ENCODE results near the gene MYLK2.

The MYLK2 gene

DNA sequence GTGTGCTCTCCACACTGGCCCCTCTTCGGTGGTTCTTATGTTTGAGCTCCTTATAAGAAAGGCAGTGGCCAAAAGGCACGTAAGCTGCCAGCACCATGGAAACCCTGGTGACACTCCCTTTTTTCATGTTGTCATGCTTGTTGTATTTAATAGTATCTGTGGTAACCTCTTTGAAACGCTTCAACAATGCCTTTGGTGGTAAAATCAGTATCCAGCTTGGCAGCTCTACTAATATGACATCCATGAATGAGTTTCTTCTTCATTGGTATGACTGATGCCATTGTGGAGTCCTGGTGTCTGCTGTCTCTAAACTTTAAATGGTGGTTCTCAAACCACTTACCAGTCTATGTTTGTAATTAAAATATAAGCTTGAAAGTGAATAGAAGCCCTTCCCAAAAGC lies 10.7 kb upstream of the MYLK2 start:
- TF ChIP-seq GATA2 (IDR thresholded peaks at IDR 0.05; ENCODE audit: low read depth, low read length) (no peak), GATA3 (IDR thresholded peaks at IDR 0.05; ENCODE audit: low read depth, low read length) (no peak)

DNA sequence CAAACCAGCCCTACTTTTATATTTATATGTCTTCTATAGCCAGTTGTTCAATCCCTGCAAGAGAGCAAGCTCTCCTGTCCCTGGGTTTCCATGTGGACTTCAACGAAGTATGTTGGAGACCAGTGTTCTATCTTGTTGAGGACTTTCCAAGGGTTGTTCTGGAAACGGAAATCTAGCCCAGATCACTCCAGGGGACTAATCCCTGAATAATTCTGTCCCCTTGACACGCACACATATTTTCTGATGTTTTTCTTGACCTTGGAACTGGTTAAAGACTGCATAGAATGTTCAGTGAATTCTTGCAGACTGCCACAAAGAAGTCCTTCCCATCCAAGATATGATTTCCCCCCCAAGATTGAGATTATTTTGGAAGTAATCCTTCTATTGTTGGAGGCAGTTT lies 9.5 kb upstream of the MYLK2 start:
- TF ChIP-seq GATA2 (IDR thresholded peaks at IDR 0.05; ENCODE audit: low read depth, low read length) (no peak), GATA3 (IDR thresholded peaks at IDR 0.05; ENCODE audit: low read depth, low read length) (no peak)

DNA sequence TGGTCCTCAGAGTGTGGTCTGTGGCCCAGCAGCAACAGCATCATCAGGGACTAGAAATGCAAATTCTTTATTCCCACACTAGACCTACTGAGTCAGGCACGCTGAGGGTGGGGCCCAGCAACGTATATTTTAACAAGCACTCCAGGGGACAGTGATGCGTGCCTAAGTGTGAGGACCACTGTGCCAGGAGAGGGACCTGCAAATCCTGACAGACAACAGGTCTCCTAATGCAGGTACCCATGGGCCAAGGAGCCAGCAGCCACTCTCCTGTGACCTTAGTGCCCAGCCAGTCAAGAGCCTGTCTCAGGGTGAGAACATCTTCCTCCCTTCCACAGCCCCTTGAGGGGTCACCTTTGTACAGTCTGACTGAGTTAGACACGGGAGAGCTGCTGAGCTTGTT lies 8.0 kb upstream of the MYLK2 start:
- TF ChIP-seq GATA2 (IDR thresholded peaks at IDR 0.05; ENCODE audit: low read depth, low read length) (no peak), GATA3 (IDR thresholded peaks at IDR 0.05; ENCODE audit: low read depth, low read length) (no peak)

DNA sequence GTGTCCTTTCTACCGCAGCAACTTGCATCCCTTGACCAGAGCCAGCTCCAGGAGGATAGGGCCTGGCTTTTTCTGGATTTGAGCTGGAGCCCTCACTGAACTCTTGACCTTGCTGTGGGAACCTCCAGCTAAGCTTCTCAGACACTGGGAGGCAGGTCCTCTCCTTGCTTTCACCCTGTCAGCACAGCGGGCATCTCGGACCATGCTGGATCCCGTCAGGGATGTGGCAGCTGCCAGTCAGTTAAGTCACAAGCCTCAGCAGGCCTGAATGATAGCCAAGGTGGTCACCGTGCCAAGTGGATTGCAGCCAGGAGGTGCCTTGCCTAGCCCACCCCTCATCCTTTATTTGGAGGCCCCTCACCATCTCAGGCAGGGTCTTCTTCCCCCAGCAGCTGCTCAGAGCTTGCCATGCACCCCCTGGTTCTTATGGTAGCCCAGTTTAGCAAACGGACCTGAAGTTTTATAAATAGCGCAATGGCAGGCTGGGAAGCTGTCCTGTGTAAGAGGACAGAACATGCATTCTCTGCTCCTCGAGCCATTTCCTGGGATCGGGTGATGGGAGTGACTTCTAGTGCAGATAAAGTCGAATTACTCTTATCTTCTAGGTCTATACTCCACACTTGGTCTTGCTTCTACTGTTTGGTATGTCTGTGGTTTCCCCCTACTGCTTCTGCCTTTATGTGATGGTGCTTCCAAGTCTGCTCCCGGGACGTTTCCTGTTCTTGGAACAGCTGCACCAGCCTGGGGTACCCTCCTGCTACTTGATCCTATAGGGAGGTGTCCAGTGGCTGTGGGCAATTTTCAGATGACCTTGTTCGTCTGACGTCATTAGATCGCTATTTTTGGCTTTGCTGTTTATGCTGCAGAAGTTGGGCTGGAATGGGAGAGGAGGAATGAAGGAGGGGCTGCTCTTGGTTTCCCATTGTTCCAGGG lies 7.1 kb upstream of the MYLK2 start:
- TF ChIP-seq GATA2 (IDR thresholded peaks at IDR 0.05; ENCODE audit: low read depth, low read length): no peak
- no peak for TF ChIP-seq GATA3 (IDR thresholded peaks at IDR 0.05; ENCODE audit: low read depth, low read length)

DNA sequence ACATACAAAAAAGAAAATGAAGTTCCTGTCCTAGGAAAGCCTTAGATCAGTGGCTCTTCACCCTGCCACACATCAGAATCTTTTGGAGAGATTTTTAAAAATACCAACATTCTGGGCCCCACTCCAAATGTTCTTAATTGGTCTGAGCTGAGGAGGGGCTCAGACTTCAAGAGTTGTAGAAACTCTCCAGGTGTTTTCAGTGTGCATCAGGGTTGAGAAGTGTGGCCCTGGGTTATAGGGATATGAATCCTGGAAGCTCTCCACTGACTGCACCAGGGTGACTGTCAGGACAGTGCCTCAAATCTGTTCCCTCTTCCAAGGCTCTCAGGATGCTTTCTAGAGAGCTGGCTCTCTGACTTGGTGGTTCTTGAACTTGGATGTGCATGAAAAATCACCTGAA lies 5.5 kb upstream of the MYLK2 start:
- TF ChIP-seq GATA2 (IDR thresholded peaks at IDR 0.05; ENCODE audit: low read depth, low read length) (no peak), GATA3 (IDR thresholded peaks at IDR 0.05; ENCODE audit: low read depth, low read length) (no peak)

DNA sequence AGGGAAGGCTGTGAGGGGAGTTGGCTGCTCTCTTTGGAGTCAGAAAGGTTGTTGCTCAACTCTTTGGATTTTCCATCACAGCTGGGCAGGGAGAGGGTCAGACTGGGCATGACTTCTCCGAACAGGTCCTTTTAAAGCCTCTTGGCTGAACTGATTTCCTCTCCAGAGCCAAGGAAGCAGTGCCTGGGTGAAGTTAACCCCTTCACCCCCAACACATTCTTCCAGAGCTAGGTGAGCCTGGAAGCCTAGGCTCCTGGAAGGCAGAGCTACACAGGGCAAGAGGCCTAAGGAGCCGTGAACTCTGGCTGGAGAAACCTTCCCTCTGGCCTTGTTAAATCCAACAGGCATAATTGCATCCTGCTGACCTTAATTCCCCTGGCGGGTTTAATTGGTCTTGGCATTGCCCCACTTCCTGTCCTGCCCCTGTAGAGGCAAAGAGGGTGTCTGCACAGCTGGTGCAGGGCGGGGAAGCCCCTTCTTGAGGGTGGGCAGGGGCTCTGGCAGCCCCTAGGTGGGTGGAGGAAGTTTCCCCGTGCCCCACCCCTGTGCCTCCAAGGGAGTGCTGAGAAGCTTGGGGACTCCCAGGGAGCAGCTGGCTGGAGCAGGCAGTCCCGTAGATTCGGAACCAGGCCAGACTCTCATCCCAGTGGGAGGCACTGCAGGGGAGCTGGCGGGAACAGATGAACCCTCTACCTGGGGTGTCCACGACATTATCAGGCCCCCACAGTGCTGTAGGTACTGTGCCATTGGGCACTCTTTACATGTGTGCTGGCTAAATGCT lies 3.6 kb upstream of the MYLK2 start:
- no peak for TF ChIP-seq GATA3 (IDR thresholded peaks at IDR 0.05; ENCODE audit: low read depth, low read length)
- no peak for TF ChIP-seq GATA2 (IDR thresholded peaks at IDR 0.05; ENCODE audit: low read depth, low read length)

DNA sequence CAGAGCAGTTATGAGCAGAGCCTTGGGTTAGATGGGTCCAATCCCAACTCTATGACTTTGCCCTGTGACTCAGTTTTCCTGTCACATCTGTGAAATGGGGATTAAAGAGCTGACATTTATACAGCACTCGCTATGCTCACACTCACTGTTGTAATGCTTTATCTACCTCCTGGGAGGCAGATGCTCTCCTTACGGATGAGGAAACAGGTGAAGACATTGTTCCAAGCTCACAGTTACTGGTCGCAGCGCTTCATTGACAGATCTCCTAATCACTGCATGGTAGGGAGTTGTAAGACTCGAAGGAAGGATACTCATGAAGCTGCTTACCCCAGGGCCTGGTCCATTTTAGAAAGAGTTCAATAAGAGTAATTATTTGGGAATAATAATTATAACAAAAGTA lies 2.9 kb upstream of the MYLK2 start:
- TF ChIP-seq GATA2 (IDR thresholded peaks at IDR 0.05; ENCODE audit: low read depth, low read length): no peak
- no peak for TF ChIP-seq GATA3 (IDR thresholded peaks at IDR 0.05; ENCODE audit: low read depth, low read length)

DNA sequence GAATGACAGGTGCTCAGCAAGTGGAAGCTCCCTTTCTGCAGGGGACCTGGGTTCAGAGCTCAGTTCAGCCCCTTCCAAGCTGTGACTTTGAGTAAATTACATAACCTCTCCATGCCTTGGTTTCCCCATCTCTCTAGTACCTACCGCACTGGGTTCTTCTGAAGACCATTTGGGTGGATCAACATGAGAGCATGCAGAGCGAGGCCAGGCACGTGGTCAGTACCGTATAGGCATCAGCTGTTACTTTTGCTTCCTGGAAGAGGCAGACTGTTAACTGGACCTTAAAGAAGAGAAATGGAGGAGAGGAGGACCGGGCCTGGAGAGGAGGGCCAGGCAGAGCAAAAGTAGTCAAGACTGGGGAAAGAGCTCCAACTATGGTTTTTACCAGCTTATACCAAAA lies 1.7 kb upstream of the MYLK2 start:
- TF ChIP-seq GATA3 (IDR thresholded peaks at IDR 0.05; ENCODE audit: low read depth, low read length): no peak
- no peak for TF ChIP-seq GATA2 (IDR thresholded peaks at IDR 0.05; ENCODE audit: low read depth, low read length)

DNA sequence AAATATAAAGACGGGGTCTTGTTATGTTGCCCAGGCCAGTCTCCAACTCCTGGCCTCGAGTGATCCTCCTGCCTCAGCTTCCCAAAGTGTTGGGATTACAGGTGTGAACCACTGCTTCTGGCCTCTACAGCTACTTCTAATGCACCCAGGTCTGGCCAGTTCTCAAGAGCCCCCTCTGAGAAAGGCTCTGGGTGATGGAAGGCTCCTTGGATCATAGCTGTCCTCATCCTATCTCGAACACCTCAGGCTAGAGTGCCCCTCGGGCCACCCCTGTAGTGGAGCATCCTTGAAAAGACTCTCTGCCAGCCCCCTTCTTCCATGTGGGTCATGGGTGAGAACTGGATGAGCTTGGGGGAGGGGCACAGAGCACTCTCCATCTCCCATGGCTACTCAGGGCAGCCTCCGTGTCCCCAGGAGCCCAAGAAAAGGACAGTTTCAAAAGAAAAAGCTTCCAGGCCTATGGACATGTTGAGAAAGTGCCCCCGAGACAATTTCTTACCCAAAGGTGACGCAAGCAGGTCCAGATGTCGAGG lies 714 bp upstream of the MYLK2 start:
- TF ChIP-seq GATA2 (IDR thresholded peaks at IDR 0.05; ENCODE audit: low read depth, low read length) (no peak), GATA3 (IDR thresholded peaks at IDR 0.05; ENCODE audit: low read depth, low read length) (no peak)

DNA sequence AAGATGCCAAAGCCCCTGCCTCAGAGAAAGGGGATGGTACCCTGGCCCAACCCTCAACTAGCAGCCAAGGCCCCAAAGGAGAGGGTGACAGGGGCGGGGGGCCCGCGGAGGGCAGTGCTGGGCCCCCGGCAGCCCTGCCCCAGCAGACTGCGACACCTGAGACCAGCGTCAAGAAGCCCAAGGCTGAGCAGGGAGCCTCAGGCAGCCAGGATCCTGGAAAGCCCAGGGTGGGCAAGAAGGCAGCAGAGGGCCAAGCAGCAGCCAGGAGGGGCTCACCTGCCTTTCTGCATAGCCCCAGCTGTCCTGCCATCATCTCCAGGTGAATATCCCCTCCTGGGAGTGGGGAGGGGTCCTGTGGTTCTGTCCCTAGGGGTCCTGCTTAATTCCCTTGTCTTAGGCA lies 1.1 kb downstream of the MYLK2 start:
- no peak for TF ChIP-seq GATA3 (IDR thresholded peaks at IDR 0.05; ENCODE audit: low read depth, low read length)

DNA sequence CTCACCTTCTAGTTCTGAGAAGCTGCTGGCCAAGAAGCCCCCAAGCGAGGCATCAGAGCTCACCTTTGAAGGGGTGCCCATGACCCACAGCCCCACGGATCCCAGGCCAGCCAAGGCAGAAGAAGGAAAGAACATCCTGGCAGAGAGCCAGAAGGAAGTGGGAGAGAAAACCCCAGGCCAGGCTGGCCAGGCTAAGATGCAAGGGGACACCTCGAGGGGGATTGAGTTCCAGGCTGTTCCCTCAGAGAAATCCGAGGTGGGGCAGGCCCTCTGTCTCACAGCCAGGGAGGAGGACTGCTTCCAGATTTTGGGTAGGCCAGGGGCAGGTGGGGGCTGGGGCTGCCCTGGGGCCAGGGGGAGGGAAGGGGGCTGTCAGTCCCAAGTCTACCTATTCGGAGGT lies 2.3 kb downstream of the MYLK2 start:
- TF ChIP-seq GATA3 (IDR thresholded peaks at IDR 0.05; ENCODE audit: low read depth, low read length): no peak
- TF ChIP-seq GATA2 (IDR thresholded peaks at IDR 0.05; ENCODE audit: low read depth, low read length): no peak

DNA sequence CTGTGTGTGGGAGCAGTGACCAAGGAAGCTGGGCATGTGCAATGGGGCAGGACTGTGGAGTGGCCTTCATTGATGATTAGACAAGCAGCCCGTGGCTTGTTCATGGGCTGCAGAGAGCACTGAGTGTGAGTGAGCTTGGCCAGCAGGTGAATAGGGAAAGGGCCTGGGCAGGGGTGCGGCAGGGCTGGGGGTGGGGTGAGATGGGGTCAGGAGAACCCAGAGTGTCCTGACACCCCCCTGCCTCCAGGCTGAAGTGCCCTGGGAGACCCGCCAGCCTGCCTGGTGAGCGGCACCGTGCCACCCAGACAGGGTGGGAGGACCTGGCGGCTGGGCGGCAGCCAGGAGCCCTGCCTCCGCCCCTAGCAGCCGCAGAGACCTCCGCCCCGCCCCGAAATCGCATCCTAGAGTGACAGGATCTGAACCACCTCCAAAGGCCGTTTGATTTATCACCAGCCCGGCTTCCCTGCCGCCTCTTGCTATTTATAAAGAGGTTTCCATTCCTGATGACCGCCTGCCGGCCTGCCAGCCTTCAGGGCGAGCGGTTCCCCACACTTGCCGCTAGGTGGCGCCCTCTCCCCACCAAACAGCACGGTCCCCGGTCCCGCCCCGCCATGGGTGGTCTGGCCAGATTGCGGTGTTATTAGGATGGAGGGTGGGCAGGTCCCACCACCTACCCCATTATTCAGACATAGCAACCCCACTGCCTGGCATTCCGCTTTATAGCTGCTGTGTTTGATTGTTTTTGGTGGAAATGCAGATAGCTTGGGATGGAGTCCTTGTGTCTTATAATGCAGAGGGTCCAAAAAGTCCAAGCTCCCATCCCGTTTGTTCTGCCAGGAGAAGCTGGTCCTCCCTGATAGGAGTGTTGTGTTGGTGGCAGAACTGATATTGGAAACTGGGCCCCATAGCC lies 3.5 kb downstream of the MYLK2 start:
- no peak for TF ChIP-seq GATA3 (IDR thresholded peaks at IDR 0.05; ENCODE audit: low read depth, low read length)
- no peak for TF ChIP-seq GATA2 (IDR thresholded peaks at IDR 0.05; ENCODE audit: low read depth, low read length)

DNA sequence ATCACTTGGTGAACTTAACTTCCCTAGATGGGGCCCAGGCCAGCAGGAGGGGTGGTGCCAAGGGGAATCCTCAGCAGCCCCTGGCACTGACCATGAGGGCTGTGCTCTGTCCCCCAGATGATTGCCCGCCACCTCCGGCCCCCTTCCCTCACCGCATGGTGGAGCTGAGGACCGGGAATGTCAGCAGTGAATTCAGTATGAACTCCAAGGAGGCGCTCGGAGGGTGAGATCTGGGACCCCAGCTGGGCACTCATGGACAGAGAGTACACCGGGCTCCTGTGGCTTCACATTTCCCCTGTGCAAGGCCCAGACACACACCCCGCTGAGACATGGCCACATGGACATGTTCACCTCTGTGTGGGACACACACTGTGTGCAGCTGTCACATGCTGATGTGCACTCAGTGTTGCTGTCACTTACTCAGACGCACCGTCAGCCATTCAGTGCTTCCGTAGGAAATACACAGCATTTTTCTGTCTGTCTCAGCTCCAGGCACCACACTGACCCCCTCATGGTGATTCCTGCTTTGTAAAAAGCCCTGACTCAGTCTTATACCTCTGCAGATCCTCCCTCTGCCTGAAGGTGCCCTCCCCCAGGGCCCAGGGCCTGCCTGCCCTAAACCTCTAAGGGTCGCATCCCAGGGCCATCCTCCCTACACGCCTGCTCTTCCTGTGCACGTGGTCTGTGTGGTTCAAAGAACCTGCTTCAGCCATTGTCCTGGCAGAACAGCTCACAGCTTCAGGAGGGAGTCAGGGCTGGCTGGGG lies 4.4 kb downstream of the MYLK2 start:
- no peak for TF ChIP-seq GATA2 (IDR thresholded peaks at IDR 0.05; ENCODE audit: low read depth, low read length)
- TF ChIP-seq GATA3 (IDR thresholded peaks at IDR 0.05; ENCODE audit: low read depth, low read length): no peak

All from SH-SY5Y (cell line).